D721Med (cell line): ENCODE data around the gene MYCBP2.

ENCODE experiments used
- DNase-seq: peaks from one replicate; pipeline ENCODE4 v3.0.0; 2011; ENCODE audit warnings: low spot score; ENCODE audit not compliant: insufficient read length
- FAIRE-seq: peaks from 2 replicates; lab custom pipeline; 2011; peaks lifted over from hg19 to GRCh38; lab: Jason Lieb, UNC
- CTCF ChIP-seq: IDR thresholded peaks from 2 replicates; pipeline ENCODE4 v1.5.1; 2012; ENCODE audit warnings: mild to moderate bottlenecking, control low read depth; ENCODE audit not compliant: insufficient read depth; ENCODE audit errors: missing control alignments

MYCBP2 gene

DNA sequence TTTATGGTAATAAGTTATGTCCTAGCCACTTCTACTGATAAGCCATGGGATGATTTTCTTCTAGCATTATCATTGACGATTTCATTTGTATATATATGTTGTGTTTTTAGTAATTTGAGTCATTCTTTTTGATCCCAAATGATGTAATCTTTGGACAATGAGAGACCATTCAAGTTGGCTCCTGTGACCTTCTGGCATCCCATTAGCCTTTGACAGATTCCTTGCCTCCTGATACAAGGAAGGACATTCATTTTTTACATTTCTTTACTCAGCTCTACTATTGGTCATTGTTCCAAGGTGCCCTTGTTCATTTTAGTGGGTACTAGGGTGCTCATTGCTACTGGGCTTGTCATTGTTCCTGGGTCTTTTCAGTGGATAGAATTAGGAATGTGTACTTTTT is 35.3 kb upstream of the MYCBP2 start:
- TF ChIP-seq CTCF, result no peak
- DNase-seq (no peak), FAIRE-seq (no peak)

- no peak for TF ChIP-seq CTCF
- no peak for FAIRE-seq
- no peak for DNase-seq
Measured at GRCh38 chr13:77360032-77360685, 33.3 kb upstream of the MYCBP2 start.

DNA sequence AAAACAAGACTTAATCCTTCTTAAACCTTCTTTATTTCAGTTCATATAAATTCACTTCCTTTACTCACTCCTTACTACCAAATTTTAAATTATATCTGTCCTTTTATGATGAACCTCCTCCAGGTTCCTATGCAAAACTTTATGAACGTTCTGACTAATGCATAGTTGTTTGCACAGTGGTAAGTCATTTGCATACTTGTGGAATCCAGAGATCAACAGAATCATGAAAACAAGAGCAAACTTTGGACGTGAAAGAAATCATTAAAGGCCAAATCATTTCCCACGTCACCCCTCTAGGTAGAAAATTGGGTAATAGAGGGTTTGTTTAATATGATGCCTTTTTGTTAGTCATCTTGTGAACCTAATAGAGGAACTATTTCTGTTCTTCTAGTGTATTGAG is 32.3 kb upstream of the MYCBP2 start:
- FAIRE-seq (no peak), DNase-seq (no peak)

GRCh38 chr13:77358001-77358400 is 31.1 kb upstream of the MYCBP2 start:
- no peak for TF ChIP-seq CTCF
- FAIRE-seq (no peak), DNase-seq (no peak)

More for the DNA sequence above, 32.3 kb upstream of the MYCBP2 start:
- no peak for TF ChIP-seq CTCF

GRCh38 chr13:77356155-77356554 is 29.3 kb upstream of the MYCBP2 start:
- DNase-seq (no peak), FAIRE-seq (no peak)
- no peak for TF ChIP-seq CTCF

DNA sequence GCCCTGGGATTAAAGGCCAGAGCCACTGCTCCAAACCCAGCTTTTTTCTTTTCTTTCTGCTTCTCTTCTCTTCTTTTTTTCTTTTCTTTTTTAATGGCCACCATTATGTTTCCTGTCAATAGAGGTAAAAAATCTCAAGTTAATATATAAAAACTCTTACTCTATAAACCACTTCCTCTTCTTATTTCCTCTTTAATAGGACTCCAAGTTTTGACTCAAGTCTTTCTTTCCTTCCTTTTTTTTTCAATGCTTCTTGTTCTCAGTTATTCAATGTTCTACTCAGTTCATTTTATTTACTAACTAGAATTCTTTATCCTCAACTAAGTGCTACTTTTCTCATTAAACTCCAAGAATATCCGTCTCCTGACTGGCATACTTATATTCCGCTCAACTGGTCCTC is 27.1 kb upstream of the MYCBP2 start:
- FAIRE-seq, result no peak
- DNase-seq, result no peak

More for the DNA sequence above, 27.1 kb upstream of the MYCBP2 start:
- TF ChIP-seq CTCF, result no peak
